NCI-H1092 treated with DMSO at 0.1 percent for 48 hours (cell line): ENCODE results near the gene KISS1R.
A peak's percentile ranks its signal among the peaks of the same experiment; 100 is the strongest.
"Not testable (repeated sequence)": the region's sequence is repeated elsewhere in the genome, so short reads cannot be mapped to it uniquely, and the experiment has no call there.

Experiments
- DNase-seq: peaks from one replicate; lab custom pipeline; 2025; lab: John Stamatoyannopoulos, UW

The KISS1R gene

DNA sequence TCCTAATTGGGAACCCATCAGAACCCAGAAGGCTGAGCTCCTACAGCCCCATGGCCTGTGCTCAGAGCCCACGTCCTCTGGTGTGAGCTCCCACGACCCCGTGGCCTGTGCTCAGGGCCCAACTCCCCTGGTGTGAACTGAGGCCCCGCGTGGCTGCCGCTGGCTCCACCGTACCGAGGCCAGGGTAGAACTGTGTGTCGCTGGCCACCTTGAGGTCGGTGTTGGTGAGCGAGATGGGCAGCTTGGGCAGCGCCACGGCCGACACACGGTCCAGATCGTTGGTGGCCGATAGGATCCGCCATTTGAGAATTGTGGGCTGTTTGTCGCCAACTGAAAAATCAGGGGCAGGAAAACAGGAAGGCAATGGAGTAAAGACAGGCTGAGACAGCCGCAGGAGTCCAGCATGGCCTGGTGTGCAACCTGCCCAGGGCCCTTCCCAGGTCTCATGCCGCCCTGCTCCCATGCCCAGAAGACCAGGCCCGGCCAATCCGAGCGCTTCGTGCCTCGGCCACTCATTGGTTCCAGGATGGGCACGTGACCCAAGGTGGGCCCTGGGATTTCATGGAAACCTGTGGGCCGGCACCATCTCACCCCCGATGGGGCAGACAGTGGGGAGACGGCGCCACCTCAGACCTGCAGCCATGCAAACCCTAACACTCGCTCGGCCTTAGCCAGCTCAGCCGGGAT lies 35.6 kb upstream of the KISS1R start:
- DNase-seq = no peak

- DNase-seq = no peak
Observed at GRCh38 chr19:882871-883497, 34.1 kb upstream of the KISS1R start.

DNA sequence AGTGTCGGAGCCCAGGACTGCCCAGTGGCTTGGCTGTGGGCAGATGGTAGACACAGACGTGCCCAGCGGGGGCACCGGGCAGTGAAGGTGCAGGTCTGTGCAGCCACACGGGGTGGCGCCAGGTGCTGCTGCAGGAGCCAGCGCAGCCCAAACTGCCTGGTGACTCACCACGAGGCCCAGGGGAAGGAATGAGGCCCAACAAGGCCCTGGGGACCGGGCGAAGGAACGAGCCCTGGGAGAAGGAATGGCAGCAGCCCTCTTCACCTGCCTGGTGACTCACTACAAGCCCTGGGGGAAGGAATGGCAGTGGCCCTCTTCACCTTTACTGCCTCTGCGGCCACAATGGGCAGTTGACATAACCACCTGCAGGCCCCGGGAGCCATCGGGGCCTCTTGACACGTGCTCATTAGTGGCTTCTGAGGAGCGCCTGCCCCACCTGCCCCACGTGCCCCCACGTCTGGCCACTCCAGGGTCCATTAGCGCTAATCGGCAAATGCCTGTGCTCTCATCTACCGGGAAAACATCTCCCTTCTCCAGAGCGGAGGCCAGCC lies 33.4 kb upstream of the KISS1R start:
- no peak for DNase-seq

DNA sequence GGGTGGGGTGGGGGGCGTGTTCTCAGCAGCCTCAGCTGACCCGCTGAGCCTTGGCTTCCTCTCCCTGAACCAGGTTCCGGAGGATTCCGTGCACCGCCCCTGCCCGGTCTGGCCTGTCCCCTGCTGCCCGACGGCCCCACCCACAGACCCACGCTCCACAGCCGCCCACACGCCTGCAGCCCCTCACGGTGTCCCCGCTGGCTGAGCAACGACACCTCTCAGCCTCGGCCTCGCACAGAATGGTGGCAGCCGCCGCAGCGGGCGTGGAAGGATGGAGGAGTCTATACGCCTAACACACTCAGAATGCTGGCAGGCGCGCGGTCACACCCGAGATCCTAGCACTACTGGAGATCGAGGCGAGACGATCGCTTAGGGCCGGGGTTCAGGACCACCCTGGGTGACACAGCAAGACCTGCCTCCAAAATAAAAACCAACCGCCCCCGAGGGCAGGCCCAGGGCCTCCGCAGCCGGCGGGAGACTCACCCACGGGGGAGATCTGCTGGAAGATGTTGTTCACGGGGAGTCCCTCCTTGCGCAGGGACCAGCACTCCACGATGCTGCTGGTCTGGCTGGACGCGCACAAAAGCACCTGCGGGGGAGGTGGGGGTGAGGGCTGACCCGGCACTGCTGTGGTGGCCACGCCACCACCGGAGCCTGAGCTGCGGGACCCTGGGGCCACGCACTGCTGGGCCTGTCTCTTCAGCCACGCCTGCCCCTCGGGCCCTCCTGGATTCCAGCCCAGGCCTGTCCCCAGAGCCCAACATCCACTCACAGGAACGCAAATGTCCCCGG lies 32.5 kb upstream of the KISS1R start:
- DNase-seq = no peak

DNA sequence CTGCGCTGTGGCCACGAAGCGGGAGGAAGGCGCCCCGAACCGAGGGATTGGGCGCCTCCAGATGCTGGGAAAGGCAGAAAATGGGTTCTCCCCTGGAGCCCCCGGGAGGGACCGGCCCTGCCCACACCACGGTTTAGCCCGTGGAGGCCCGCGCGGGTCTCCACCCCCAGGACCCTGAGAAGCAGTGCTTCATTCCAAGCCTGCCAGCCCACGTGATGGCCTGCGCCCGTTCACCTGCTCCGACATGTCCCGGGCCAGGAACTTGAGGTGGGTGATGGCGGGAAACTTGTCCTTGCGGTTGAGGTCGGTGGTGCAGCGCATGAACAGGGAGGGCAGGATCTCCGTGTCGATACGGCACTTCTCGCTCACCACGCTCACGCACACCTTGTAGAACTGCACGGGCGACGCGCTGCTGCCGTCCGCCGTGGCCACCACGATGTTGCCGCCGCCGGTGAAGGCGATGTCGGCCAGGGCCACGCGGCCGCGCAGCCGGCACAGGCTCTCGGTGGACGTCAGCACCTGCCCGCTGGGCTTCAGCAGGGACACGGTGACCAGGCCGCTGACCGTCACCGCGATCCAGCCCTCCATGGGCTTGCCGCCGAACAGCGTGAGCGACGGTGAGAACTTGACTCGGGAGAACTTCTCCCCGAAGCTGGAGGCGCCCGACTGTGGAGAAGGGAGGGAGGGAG lies 31.5 kb upstream of the KISS1R start:
- DNase-seq = no peak

GRCh38 chr19:887072-887471 lies 30.1 kb upstream of the KISS1R start:
- DNase-seq = no peak

- DNase-seq = no peak
Observed at GRCh38 chr19:887599-887998, 29.5 kb upstream of the KISS1R start.

DNA sequence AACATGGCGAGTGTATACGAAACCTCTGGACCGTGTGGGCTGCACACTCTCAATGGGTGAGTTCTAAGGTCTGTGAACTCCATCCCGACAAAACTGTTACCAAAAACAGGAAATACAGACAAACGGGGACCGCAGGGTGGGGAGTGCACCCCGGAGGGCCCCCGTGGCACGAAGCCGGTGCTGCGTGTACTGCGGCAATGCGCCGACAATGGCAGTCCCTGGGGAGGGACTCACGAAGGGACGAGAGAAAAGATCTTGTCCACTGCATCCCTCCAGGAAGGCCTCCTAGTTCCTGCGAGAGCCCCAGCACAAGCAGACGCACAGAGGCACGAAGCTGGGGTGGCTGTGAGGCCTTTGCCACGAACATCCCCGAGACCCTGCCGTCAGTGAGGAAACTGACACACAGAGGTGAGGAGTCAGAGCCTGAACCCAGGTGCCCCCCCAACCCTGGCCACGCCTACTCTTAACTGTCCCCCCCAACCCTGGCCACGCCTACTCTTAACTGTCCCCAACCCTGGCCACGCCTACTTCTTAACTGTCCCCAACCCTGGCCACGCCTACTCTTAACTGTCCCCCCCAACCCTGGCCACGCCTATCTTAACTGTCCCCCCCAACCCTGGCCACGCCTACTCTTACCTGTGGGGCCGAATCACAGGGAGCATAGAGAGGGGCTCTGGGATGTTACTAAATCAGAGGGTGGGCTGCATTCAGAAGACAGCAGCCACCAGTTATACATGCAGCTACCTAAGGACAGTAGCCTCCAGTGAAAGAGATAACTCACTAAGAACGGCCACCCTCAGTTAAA lies 28.4 kb upstream of the KISS1R start:
- no peak for DNase-seq

- no peak for DNase-seq
Observed at GRCh38 chr19:889662-890295, 27.4 kb upstream of the KISS1R start.

GRCh38 chr19:890831-891230 lies 26.3 kb upstream of the KISS1R start:
- no peak for DNase-seq

- DNase-seq = not testable (repeated sequence)
Observed at GRCh38 chr19:891421-892200, 25.5 kb upstream of the KISS1R start.

GRCh38 chr19:892243-892893 lies 24.8 kb upstream of the KISS1R start:
- DNase-seq = peak; percentile 40

- DNase-seq = peak; percentile 97
Observed at GRCh38 chr19:892894-893689, 24.0 kb upstream of the KISS1R start, which contains the start of the genes MED16 and RNU6-9. MED16 (minus strand) TSS chr19:893187; CDS start chr19:891131, 2,056 bp downstream. RNU6-9 (plus strand) TSS chr19:893484.

DNA sequence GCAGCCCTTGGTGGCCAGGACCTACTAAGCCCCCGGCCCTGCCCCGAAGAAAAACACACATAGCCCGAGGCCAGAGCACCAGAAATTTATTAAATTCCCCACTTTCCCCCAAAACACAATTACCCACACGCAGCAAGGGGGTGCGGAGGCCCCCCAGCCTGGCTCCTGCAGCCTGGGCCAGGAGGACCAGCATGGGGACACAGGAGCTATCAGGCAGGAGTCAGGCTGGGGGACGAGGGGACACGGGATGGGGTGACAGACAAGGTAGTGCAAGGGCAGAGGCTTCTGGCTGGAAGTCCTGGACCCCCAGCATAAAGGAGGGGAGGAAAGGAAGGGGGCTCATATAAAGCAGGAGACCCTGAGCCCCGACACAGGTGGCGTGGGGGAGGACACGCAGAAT lies 20.7 kb upstream of the KISS1R start:
- DNase-seq = no peak

DNA sequence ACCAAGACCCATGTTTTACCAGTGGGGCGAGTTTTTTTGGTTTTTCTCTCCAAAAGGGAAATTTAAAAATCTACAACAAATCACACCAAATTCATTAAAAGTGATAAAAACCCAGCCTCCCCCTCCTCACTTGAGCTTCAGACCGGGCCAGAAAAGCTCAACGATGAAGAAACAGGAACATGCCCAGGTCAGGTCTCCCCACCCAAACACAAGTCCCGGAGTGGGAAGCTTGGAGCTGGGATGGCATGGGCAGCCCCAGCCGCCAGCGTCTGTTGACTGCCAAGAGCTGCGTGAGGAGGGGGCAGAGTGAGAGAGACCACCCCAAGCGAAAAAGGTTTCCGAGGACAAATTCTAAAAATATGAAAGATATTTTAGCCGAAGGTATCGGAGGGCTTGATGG lies 20.1 kb upstream of the KISS1R start:
- no peak for DNase-seq

GRCh38 chr19:897442-898039 lies 19.6 kb upstream of the KISS1R start:
- no peak for DNase-seq

GRCh38 chr19:898663-899062 lies 18.5 kb upstream of the KISS1R start:
- no peak for DNase-seq
